ENCODE results near the gene NALCN. TPM values are rescaled to one million over a fixed set of nuclear protein-coding genes. Genes with fewer than 3 reads are reported as not detected.

NALCN gene
- total and polyA plus RNA-seq, 10 of the 15 experiments (the other 5 are each of a cell fraction or from before 2014, with no cell fraction given): under 0.01 TPM; not detected in 9

GRCh38 chr13:101026736-101027398 lies 389.4 kb downstream of the NALCN start (continued):
- TF ChIP-seq ZBTB33 (IDR thresholded peaks at IDR 0.05): no peak
- no peak for TF ChIP-seq POLR2A (IDR thresholded peaks at IDR 0.05; ENCODE audit: low read depth, low read length)
- TF ChIP-seq ASH2L (IDR thresholded peaks at IDR 0.05; ENCODE audit: borderline replicate concordance, low read depth): no peak
- TF ChIP-seq CREB1 (IDR thresholded peaks at IDR 0.05; ENCODE audit: low read depth): no peak
- no peak for TF ChIP-seq RAD21 (IDR thresholded peaks at IDR 0.05; ENCODE audit: insufficient read depth, low read depth, low read length)
- TF ChIP-seq USF2 (IDR thresholded peaks at IDR 0.05; ENCODE audit: borderline replicate concordance, low read depth, low read length): no peak
- TF ChIP-seq CHD4 (IDR thresholded peaks at IDR 0.05): no peak
- no peak for TF ChIP-seq STAT3 (IDR thresholded peaks at IDR 0.05; ENCODE audit: low read depth, low read length)

GRCh38 chr13:101026328-101026727 lies 390.0 kb downstream of the NALCN start:
- DNase-seq (ENCODE audit: low read depth, low spot score): no peak
- intact Hi-C loops (cut with micrococcal nuclease; ENCODE audit: unreplicated experiment) (no loop called here), in situ Hi-C loops (cut with MboI) (no loop called here)
- H3K27me3 ChIP-seq (replicated peaks in 1 of 2; ENCODE audit: control insufficient read depth in 2 of 2, insufficient read depth in 2 of 2, low read length in 1 of 2): no peaks in the 10 kb centered on the region
- 21% methylated on average over 6 of the region's 6 CpGs for WGBS (ENCODE audit: insufficient coverage, insufficient replicate concordance, low lambda C conversion rate, missing lambda C conversion rate)
- no peak overlapping the region for H2AFZ ChIP-seq (ENCODE audit: control insufficient read depth, low read depth, low read length)
- H3K36me3 ChIP-seq (ENCODE audit: control insufficient read depth in 2 of 2, insufficient read depth in 2 of 2, low read length in 1 of 2): no peaks in the 10 kb centered on the region
- ATAC-seq: no peak
- POLR2A ChIA-PET: no interaction called here
- SMC1A ChIA-PET (ENCODE audit: uncharacterized antibody, unreplicated experiment): no interaction called here
- no peak overlapping the region for H3K4me2 ChIP-seq (ENCODE audit: control insufficient read depth, insufficient read depth)
- BruUV-seq (replicated peaks): no TSS peak
- no peak overlapping the region for H3K27ac ChIP-seq (ENCODE audit: control insufficient read depth, insufficient read depth)
- H3K4me1 ChIP-seq (ENCODE audit: control insufficient read depth, insufficient read depth, low read length): no peaks in the 10 kb centered on the region
- H3K4me3 ChIP-seq: no peak overlapping the region
- H4K20me1 ChIP-seq (ENCODE audit: control insufficient read depth, insufficient read depth): no peaks in the 10 kb centered on the region
- no peaks in the 10 kb centered on the region for H3K9me3 ChIP-seq (replicated peaks; ENCODE audit: control insufficient read depth, insufficient read depth, low read length)
- H3K79me2 ChIP-seq (ENCODE audit: control insufficient read depth, insufficient read depth, low read length): no peaks in the 10 kb centered on the region
- H3K9ac ChIP-seq (ENCODE audit: control insufficient read depth, insufficient read depth, low read length): no peak overlapping the region
- RAD21 ChIA-PET (ENCODE audit: unreplicated experiment): no interaction called here
- CTCF ChIA-PET: no interaction called here
- FAIRE-seq: no peak
- TF ChIP-seq EED (IDR thresholded peaks at IDR 0.05; ENCODE audit: low read depth): no peak
- TF ChIP-seq USF1 (IDR thresholded peaks at IDR 0.05; ENCODE audit: borderline replicate concordance, extremely low read length, insufficient read depth, low read depth, low read length): no peak
- no peak for TF ChIP-seq E2F8 (IDR thresholded peaks at IDR 0.05; ENCODE audit: low read depth, partially characterized antibody)
- TF ChIP-seq SUPT20H (IDR thresholded peaks at IDR 0.05; ENCODE audit: borderline replicate concordance, control insufficient read depth, low read depth, low read length): no peak
- no peak for TF ChIP-seq IRF4 (IDR thresholded peaks at IDR 0.05; ENCODE audit: low read depth, low read length)
- TF ChIP-seq NR2C1 (IDR thresholded peaks at IDR 0.05): no peak
- no peak for TF ChIP-seq BACH1 (IDR thresholded peaks at IDR 0.05; ENCODE audit: borderline replicate concordance)
- TF ChIP-seq PBX3 (IDR thresholded peaks at IDR 0.05; ENCODE audit: insufficient replicate concordance, low read depth, low read length): no peak
